TTC549 (cell line): ENCODE data around the gene ARID4B.
"Not testable (repeated sequence)": the region's sequence is repeated elsewhere in the genome, so short reads cannot be mapped to it uniquely, and the experiment has no call there.

Experiments used
- FAIRE-seq: peaks from 2 replicates; lab custom pipeline; 2012; peaks lifted over from hg19 to GRCh38; lab: Jason Lieb, UNC

Gene ARID4B

GRCh38 chr1:235270625-235271024, 57.4 kb downstream of the ARID4B start:
- FAIRE-seq = no peak

DNA sequence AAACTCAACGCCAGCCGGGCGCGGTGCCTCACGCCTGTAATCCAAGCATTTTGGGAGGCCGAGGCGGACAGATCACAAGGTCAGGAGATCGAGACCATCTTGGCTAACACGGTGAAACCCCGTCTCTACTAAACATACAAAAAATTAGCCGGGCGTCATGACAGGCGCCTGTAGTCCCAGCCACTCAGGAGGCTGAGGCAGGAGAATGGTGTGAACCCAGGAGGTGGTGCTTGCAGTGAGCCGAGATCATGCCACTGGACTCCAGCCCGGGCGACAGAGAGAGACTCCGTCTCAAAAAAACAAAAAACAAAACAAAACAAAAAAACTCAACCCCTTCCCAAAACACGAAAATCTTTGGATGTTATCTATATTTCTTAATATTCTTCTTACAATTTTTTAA, 58.0 kb downstream of the ARID4B start:
- FAIRE-seq = not testable (repeated sequence)

- no peak for FAIRE-seq
These were observed 59.4 kb downstream of the ARID4B start for GRCh38 chr1:235268379-235269125.

- FAIRE-seq = no peak
These were observed 61.0 kb downstream of the ARID4B start for GRCh38 chr1:235266967-235267366.

DNA sequence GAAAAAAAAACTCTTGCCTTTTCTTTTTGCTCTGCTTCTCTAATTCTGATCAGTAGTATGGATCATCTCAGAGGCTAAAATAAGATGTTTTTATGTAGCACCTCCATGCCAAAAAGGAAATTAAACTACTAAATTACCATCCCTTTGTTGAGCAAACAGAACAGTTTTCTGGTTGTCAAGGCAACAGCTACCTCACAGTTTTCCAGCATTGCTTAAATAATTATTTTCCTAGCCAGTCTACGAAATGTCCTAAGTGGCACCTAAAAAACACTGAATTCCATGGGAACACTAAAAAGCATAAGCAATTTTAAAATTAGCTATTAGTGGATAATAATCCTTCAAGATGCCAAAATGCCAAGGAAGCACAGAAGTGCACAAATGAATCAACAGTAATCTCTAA, 61.7 kb downstream of the ARID4B start:
- FAIRE-seq = no peak

DNA sequence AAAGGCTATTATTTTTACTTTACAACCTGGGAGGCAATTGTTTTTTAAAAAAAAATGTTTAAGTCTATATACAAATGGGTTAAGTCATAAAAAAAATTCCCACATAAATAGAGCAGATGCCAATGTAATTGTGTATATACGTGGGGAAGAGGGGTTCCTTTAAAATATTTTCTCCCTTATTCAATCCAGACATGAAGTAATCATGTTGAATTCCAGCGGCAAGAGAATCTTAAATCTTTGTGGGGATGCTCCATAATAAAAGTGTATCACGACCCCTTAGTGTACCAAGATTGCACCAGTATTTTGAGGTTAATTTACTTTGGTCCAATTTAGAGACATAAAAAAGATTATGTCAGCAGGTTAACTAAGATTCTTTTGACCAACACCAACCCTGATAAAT, 62.1 kb downstream of the ARID4B start:
- FAIRE-seq = no peak

GRCh38 chr1:235264327-235264726, 63.7 kb downstream of the ARID4B start:
- FAIRE-seq = no peak

- FAIRE-seq = peak; percentile 9
These were observed 65.4 kb downstream of the ARID4B start for GRCh38 chr1:235262539-235262938.

- FAIRE-seq = no peak
These were observed 66.7 kb downstream of the ARID4B start for GRCh38 chr1:235261243-235261642.

DNA sequence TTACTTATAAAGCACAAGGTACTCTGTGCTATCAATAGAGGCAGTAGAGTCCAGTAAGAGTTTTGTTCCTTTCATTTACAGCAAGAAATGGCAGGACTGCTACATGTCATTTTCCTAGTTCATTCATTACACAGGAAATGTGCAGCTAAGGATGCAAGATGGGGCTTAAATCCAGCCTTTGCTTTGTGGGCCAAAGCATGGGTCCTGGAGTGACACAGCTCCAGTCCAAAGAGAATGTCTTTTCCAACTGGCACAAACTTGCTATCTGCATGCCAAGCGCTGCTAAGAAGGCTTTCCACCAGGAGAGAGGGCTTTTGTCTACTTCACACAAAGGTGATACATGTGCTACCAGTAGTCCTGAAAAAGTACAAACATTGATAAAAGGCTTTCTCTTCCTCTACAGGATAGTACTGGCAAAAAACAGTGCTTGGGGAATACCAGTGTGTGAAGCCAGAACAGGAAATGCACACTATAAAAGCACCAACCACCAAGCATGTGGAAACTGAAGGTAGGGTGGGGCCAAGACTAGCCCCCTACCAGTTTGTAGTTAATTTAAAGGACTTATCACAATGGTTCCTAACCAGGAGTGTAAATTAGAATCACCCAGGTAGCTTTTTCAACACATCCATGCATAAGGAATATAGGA, 68.7 kb downstream of the ARID4B start:
- FAIRE-seq = no peak

- not testable (repeated sequence) for FAIRE-seq
These were observed 69.9 kb downstream of the ARID4B start for GRCh38 chr1:235258068-235258467.

- no peak for FAIRE-seq
These were observed 73.3 kb downstream of the ARID4B start for GRCh38 chr1:235254721-235255120.

GRCh38 chr1:235253219-235253962, 74.6 kb downstream of the ARID4B start:
- peak; percentile 98 for FAIRE-seq

DNA sequence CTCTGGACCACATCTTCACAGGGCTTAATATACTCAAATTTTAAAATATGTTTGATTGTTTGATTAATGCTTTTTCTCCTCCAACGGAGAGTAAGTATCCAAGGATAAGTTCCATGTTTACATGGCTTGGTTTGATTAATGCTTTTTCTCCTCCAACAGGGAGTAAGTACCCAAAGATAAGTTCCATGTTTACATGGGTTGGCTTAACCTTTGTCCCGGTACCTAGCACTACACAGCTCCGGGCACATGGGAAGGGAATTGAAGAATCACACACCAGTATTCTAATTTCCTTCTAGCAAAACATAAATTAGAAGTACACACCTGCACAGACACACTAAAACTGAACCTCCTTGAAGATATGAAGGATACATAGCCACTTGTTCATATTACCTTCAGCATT, 77.5 kb downstream of the ARID4B start:
- no peak for FAIRE-seq

GRCh38 chr1:235246022-235246948, 81.7 kb downstream of the ARID4B start:
- FAIRE-seq = no peak

- FAIRE-seq = peak; percentile 93
These were observed 82.9 kb downstream of the ARID4B start for GRCh38 chr1:235244974-235245592.

DNA sequence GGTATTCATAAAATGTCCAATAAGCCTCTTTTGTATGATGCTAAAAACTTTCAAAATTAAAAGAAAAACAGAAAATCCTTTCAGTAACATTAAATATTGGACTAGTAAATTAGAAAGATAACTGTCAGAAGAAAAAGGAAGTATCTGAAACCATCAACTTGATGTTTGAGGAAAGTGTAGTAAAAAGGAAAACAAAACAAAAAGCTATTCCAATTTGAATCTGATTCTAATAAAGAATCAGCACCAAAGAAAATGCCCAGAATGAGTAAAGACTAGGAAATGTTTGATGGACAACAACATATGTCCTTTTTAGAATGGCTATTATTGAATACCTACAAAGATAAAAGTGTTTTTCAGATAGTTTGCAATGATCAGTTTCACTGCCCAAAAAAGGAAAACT, 87.0 kb downstream of the ARID4B start:
- FAIRE-seq = no peak

GRCh38 chr1:235239851-235240250, 88.1 kb downstream of the ARID4B start:
- FAIRE-seq = no peak

DNA sequence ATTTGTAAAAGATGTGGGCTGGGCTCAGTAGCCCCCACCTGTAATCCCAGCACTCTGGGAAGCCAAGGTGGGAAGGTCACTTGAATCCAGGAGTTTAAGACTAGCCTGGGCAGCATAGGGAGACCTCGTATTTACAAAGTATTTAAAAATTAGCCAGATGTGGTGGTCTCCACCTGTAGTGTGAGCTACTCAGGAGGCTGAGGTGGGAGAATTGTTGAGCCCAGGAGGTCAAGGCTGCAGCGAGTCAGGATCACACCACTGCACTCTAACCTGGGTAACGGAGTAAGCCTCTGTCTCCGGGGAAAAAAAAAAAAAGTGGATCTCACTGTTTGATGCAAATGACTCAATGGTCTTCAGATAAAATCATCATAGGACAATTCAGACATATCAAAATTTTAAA, 89.4 kb downstream of the ARID4B start:
- FAIRE-seq = no peak

DNA sequence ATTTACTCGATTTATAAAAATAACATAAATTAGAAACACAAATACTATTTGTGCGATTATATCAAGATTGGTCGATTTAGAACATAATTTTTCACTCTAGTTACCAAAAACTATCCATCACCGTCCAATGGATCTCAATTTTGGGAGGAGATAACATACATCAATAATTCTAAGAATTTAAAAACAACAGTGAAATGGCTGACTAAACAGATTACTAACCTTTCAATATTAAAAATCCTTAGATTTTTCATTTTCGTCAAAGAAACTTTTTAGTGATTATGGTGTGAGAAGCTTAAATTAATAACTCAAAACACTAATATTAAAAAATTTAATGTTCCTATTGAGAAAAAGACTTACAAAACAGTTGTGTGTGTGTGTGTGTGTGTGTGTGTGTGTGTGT, 91.9 kb downstream of the ARID4B start:
- FAIRE-seq = peak; percentile 70

DNA sequence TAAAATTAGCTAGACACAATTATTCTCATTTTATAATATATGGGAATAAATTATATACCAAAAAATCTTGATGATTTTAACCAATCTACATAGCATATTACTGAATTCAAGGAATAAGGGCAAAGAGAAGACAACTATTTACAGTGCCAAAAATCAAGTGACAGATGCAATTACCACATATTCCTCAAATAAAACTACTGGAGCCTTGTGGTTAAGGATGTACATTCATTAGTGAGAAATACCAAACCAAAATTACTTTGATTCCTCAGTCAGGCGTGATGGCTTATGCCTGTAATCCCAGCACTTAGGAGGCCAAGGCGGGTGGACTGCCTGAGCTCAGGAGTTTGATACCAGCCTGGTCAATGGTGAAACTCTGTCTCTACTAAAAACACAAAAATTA, 98.1 kb downstream of the ARID4B start:
- no peak for FAIRE-seq

- FAIRE-seq = peak; percentile 28
These were observed 100.6 kb downstream of the ARID4B start for GRCh38 chr1:235227414-235227813.
